Pulmonary artery endothelial cell (primary cell): ENCODE data around the gene OSBP2. TPM values are rescaled to one million over a fixed set of nuclear protein-coding genes. Genes with fewer than 3 reads are reported as not detected.

Experiments used
- DNase-seq: peaks from one replicate; pipeline ENCODE4 v3.0.0-alpha.2; 2011; ENCODE audit warnings: low read depth, low spot score
- total RNA-seq: library from RNA; depleted of rRNA; stranded (reverse); fragments of >200 nt; gene quantifications from 2 replicates; pipeline ENCODE4 v1.2.3, GENCODE V29; 2014

The OSBP2 gene
- total RNA-seq, 1 donor from 2014 or later, result 7.3 TPM

- no peak for DNase-seq
Observed at GRCh38 chr22:30878516-30879414, 184.1 kb downstream of the OSBP2 start.

GRCh38 chr22:30879415-30879797, 184.7 kb downstream of the OSBP2 start:
- DNase-seq, result no peak

GRCh38 chr22:30880181-30880601, 185.5 kb downstream of the OSBP2 start:
- no peak for DNase-seq

GRCh38 chr22:30880847-30881246, 186.2 kb downstream of the OSBP2 start:
- no peak for DNase-seq

GRCh38 chr22:30881361-30882183, 186.9 kb downstream of the OSBP2 start:
- no peak for DNase-seq

GRCh38 chr22:30882184-30882717, 187.6 kb downstream of the OSBP2 start:
- no peak for DNase-seq

- no peak for DNase-seq
Observed at GRCh38 chr22:30882974-30883533, 188.4 kb downstream of the OSBP2 start.

- no peak for DNase-seq
Observed at GRCh38 chr22:30883586-30884145, 189.0 kb downstream of the OSBP2 start.

GRCh38 chr22:30884211-30885000, 189.7 kb downstream of the OSBP2 start:
- DNase-seq, result no peak

- no peak for DNase-seq
Observed at GRCh38 chr22:30885001-30885366, 190.3 kb downstream of the OSBP2 start.

- DNase-seq, result no peak
Observed at GRCh38 chr22:30885591-30885990, 190.9 kb downstream of the OSBP2 start.

GRCh38 chr22:30887453-30887852, 192.8 kb downstream of the OSBP2 start:
- no peak for DNase-seq

- no peak for DNase-seq
Observed at GRCh38 chr22:30887861-30888260, 193.2 kb downstream of the OSBP2 start.

- no peak for DNase-seq
Observed at GRCh38 chr22:30889268-30889995, 194.8 kb downstream of the OSBP2 start.

GRCh38 chr22:30889996-30890480, 195.4 kb downstream of the OSBP2 start:
- no peak for DNase-seq

- DNase-seq, result no peak
Observed at GRCh38 chr22:30890686-30891442, 196.2 kb downstream of the OSBP2 start.

GRCh38 chr22:30891443-30891755, 196.7 kb downstream of the OSBP2 start:
- DNase-seq, result no peak

- DNase-seq, result no peak
Observed at GRCh38 chr22:30891781-30892180, 197.1 kb downstream of the OSBP2 start.

- DNase-seq, result no peak
Observed at GRCh38 chr22:30892286-30892685, 197.6 kb downstream of the OSBP2 start.
